Measurements from ENCODE around the gene GSTA3.

DNA sequence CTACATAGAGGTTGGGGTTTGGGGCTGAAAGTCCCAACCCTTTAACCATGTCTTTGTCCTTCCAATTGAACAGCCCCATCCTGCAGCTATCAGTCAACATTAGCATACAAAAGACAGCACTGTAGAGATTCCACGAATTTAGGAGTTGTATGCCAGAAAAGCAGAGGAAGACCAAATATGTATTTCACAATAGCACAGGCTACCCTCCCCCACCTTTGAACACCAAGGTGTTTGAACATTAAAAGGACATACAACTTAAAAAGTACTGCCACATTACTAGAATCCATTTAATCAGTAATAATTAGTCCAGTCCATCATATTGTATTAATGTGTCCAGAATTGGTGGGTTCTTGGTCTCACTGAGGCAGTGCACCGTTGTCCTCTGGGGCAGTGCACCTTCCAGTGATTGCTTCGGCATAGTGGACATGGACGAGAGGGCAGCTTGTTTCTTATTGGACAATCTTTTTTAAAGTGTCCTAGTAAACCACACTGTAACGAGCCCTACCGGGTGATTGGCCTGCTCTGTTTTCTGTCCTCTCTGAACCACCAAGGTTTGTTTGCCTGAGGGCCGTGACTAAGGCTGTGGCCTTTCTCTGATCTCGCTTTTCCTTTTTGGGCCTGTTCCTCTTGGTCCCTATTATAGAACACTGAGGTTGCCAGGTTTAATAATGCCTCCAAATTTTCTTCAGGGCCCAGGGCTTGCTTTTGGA is 49.2 kb upstream of the GSTA3 start:
- TF ChIP-seq SUZ12 (IDR thresholded peaks at IDR 0.05; ENCODE audit: extremely low read depth, insufficient read depth, insufficient read length) (no peak), ZNF274 (IDR thresholded peaks at IDR 0.05; ENCODE audit: low read depth, low read length) (no peak), YY1 (IDR thresholded peaks at IDR 0.05; ENCODE audit: insufficient read depth, insufficient read length) (no peak)
